ENCODE measurements around the gene SNAPC1. TPM values are rescaled to one million over a fixed set of nuclear protein-coding genes. Genes with fewer than 3 reads are reported as not detected.

The SNAPC1 gene
- total and polyA plus RNA-seq, 11 donors = 5.9 to 9.0 (median 6.5) TPM

- DNase-seq = no peak
- TF ChIP-seq POLR2A (IDR thresholded peaks at IDR 0.05) (no peak), CTCF (IDR thresholded peaks at IDR 0.05) (no peak)
- Histone ChIP-seq H3K27ac (no peak overlapping the region), H3K36me3 (no peaks in the 10 kb centered on the region), H3K9me3 (no peaks in the 10 kb centered on the region), H3K27me3 (peaks cover 0 to 4% (median 0%) of the 10 kb centered on the region in 9 donors), H3K4me3 (no peak overlapping the region), H3K4me1 (peaks cover 0 to 7% (median 0%) of the 10 kb centered on the region in 12 donors)
- no peak for ATAC-seq
- WGBS, 4 donors = 90 to 100% (median 96%) methylated on average over 1 of the region's 1 CpG
- intact Hi-C loops (cut with DNase I) = loop anchor here (1.0 to 10.0 kb wide), 15 partner anchors 92 to 572 kb away; no protein-coding TSS in a partner anchor
Measured at GRCh38 chr14:61836807-61837206, 74.6 kb downstream of the SNAPC1 start.

GRCh38 chr14:61837336-61838229 is 75.4 kb downstream of the SNAPC1 start:
- intact Hi-C loops (cut with DNase I) = loop anchor here (1.0 to 10.0 kb wide), 15 partner anchors 93 to 573 kb away; no protein-coding TSS in a partner anchor
- ATAC-seq = peak; percentile 78 to 95 (median 94)
- Histone ChIP-seq H3K4me3 (no peak overlapping the region), H3K9me3 (no peaks in the 10 kb centered on the region), H3K4me1 (peaks cover 0 to 7% (median 0%) of the 10 kb centered on the region in 12 donors), H3K36me3 (no peaks in the 10 kb centered on the region), H3K27ac (no peak overlapping the region), H3K27me3 (peaks cover 0 to 4% (median 0%) of the 10 kb centered on the region in 9 donors)
- DNase-seq = peak; percentile 65 to 80 (median 76)
- TF ChIP-seq POLR2A (IDR thresholded peaks at IDR 0.05) = no peak
- TF ChIP-seq CTCF (IDR thresholded peaks at IDR 0.05) = peak; percentile 90 to 99 (median 95)
- WGBS, 4 donors = 36 to 48% (median 43%) methylated on average over 10 of the region's 10 CpGs

- Histone ChIP-seq H3K27me3 (peaks cover 0 to 4% (median 0%) of the 10 kb centered on the region in 9 donors), H3K27ac (no peak overlapping the region), H3K9me3 (no peaks in the 10 kb centered on the region), H3K4me3 (no peak overlapping the region), H3K36me3 (no peaks in the 10 kb centered on the region), H3K4me1 (peaks cover 0 to 7% (median 0%) of the 10 kb centered on the region in 12 donors)
- WGBS, 4 donors = 63 to 87% (median 70%) methylated on average over 5 of the region's 5 CpGs
- peak in 1 of 4 donors; percentile 31 for ATAC-seq
- TF ChIP-seq CTCF (IDR thresholded peaks at IDR 0.05) (no peak), POLR2A (IDR thresholded peaks at IDR 0.05) (no peak)
- DNase-seq = no peak
- intact Hi-C loops (cut with DNase I) = loop anchor here (5.0 to 10.0 kb wide), 9 partner anchors 94 to 574 kb away; no protein-coding TSS in a partner anchor
Measured at GRCh38 chr14:61838661-61839245, 76.5 kb downstream of the SNAPC1 start.

GRCh38 chr14:61839507-61839906 is 77.3 kb downstream of the SNAPC1 start:
- DNase-seq (no peak), ATAC-seq (peak in 2 of 4 donors; percentile 8 to 75)
- H3K27ac ChIP-seq = no peak overlapping the region
- 54 to 63% (median 56%) methylated on average over 4 of the region's 4 CpGs for WGBS, 4 donors
- H3K9me3 ChIP-seq = no peaks in the 10 kb centered on the region
- intact Hi-C loops (cut with DNase I) = loop anchor here (5.0 to 10.0 kb wide), 9 partner anchors 95 to 575 kb away; no protein-coding TSS in a partner anchor
- H3K4me3 ChIP-seq = no peak overlapping the region
- peaks cover 0 to 7% (median 0%) of the 10 kb centered on the region in 12 donors for H3K4me1 ChIP-seq
- TF ChIP-seq CTCF (IDR thresholded peaks at IDR 0.05) (no peak), POLR2A (IDR thresholded peaks at IDR 0.05) (no peak)
- no peaks in the 10 kb centered on the region for H3K36me3 ChIP-seq
- peaks cover 0 to 4% (median 0%) of the 10 kb centered on the region in 9 donors for H3K27me3 ChIP-seq

Measured in heart left ventricle (tissue), 16 donors.